Thyroid gland (tissue), 4 donors: Measurements from ENCODE around the gene NEMF.
"Not testable (repeated sequence)": the region's sequence is repeated elsewhere in the genome, so short reads cannot be mapped to it uniquely, and the experiment has no call there.

Source experiments
- POLR2A ChIP-seq, 2 donors: fragments of 450-650 bp; IDR thresholded peaks; one replicate each; pipeline ENCODE4 v1.6.1; 2017; ENCODE audit warnings: antibody characterized with exemption in 2 of 2, mild to moderate bottlenecking in 2 of 2, moderate library complexity in 1 of 2
- TF ChIP-seq, protein P1 (sequence below), 6 experiments: fragments of 200-600 bp in 3 of 6; fragments of 450-650 bp in 3 of 6; sonication (generic) in 3 of 6; IDR thresholded peaks; one replicate each; pipeline ENCODE4 v1.5.1; 2016 to 2019; ENCODE audit warnings: antibody characterized with exemption in 6 of 6, mild to moderate bottlenecking in 2 of 6, inconsistent platforms in 1 of 6, moderate library complexity in 1 of 6

DNA sequence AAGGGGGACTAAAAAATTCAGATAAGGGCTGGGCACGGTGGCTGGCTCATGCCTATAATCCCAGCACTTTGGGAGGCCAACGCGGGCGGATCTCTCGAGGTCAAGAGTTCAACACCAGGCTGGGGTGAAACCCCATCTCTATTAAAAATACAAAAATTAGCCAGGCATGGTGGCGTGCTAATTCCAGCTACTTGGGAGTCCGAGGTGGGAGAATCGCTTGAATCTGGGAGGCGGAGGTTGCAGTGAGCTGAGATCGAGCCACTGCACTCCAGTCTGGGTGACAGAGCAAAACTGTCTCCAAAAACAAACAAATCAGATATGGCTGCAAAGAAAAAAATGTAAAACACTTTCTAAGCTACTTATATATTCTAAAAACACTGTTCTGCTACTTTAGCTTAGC is 80.9 kb downstream of the NEMF start:
- not testable (repeated sequence) for TF ChIP-seq POLR2A (IDR thresholded peaks at IDR 0.05)
- TF ChIP-seq, protein P1, sequence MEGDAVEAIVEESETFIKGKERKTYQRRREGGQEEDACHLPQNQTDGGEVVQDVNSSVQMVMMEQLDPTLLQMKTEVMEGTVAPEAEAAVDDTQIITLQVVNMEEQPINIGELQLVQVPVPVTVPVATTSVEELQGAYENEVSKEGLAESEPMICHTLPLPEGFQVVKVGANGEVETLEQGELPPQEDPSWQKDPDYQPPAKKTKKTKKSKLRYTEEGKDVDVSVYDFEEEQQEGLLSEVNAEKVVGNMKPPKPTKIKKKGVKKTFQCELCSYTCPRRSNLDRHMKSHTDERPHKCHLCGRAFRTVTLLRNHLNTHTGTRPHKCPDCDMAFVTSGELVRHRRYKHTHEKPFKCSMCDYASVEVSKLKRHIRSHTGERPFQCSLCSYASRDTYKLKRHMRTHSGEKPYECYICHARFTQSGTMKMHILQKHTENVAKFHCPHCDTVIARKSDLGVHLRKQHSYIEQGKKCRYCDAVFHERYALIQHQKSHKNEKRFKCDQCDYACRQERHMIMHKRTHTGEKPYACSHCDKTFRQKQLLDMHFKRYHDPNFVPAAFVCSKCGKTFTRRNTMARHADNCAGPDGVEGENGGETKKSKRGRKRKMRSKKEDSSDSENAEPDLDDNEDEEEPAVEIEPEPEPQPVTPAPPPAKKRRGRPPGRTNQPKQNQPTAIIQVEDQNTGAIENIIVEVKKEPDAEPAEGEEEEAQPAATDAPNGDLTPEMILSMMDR (IDR thresholded peaks at IDR 0.05) = not testable (repeated sequence)
